Osteoblast (primary cell): ENCODE data around the gene CAMTA1. TPM values are rescaled to one million over a fixed set of nuclear protein-coding genes. Genes with fewer than 3 reads are reported as not detected.

Experiments
- DNase-seq: peaks from one replicate; pipeline ENCODE4 v3.0.0; 2011; ENCODE audit warnings: low spot score, mixed read lengths; ENCODE audit not compliant: insufficient read length; ENCODE audit errors: missing footprints
- H2AFZ ChIP-seq: 2 replicates; pipeline ENCODE4 v1.6.0; 2011; ENCODE audit warnings: mild to moderate bottlenecking, low read length
- H3K27ac ChIP-seq: 2 replicates; pipeline ENCODE4 v1.5.1; 2011; ENCODE audit warnings: mild to moderate bottlenecking, low read depth, low read length, moderate library complexity
- H3K27me3 ChIP-seq: 2 replicates; pipeline ENCODE4 v1.6.0; 2012; ENCODE audit warnings: mild to moderate bottlenecking, control low read depth, inconsistent platforms, low read length, moderate library complexity; ENCODE audit not compliant: insufficient read depth
- H3K36me3 ChIP-seq: 2 replicates; pipeline ENCODE4 v1.5.1; 2011; ENCODE audit warnings: mild to moderate bottlenecking, low read length, control low read depth, moderate library complexity; ENCODE audit not compliant: insufficient read depth
- H3K4me1 ChIP-seq: 2 replicates; pipeline ENCODE4 v1.5.1; 2011; ENCODE audit warnings: mild to moderate bottlenecking, low read length, control low read depth, moderate library complexity; ENCODE audit not compliant: insufficient read depth
- H3K4me2 ChIP-seq: 2 replicates; pipeline ENCODE4 v1.6.0; 2011; ENCODE audit warnings: mild to moderate bottlenecking, low read length; ENCODE audit not compliant: insufficient read depth
- H3K4me3 ChIP-seq: fragments of 200-600 bp; sonication (generic); 3 replicates; pipeline ENCODE4 v1.5.1; 2012; ENCODE audit warnings: mild to moderate bottlenecking, low read length, inconsistent platforms; ENCODE audit not compliant: insufficient read depth
- H3K79me2 ChIP-seq: 2 replicates; pipeline ENCODE4 v1.6.0; 2012; ENCODE audit warnings: mild to moderate bottlenecking, low read length, control low read depth, inconsistent platforms; ENCODE audit not compliant: insufficient read depth
- H3K9me3 ChIP-seq: 2 replicates; pipeline ENCODE4 v1.5.1; 2011; ENCODE audit warnings: low read depth, low read length, control low read depth
- H4K20me1 ChIP-seq: 2 replicates; pipeline ENCODE4 v1.6.0; 2012; ENCODE audit warnings: mild to moderate bottlenecking, low read length, control low read depth; ENCODE audit not compliant: insufficient read depth
- total RNA-seq: library from RNA; depleted of rRNA; stranded (reverse); fragments of >200 nt; gene quantifications from 2 replicates; pipeline ENCODE4 v1.2.3, GENCODE V29; 2012
- TF ChIP-seq, protein P1 (sequence below): IDR thresholded peaks from 2 replicates; pipeline ENCODE4 v1.5.1; 2011; ENCODE audit warnings: mild to moderate bottlenecking, low read depth, low read length, moderate library complexity; ENCODE audit errors: extremely low read depth

Gene CAMTA1
- total RNA-seq, 1 donor = 47.4 TPM

GRCh38 chr1:7042322-7043190 is 257.3 kb downstream of the CAMTA1 start:
- H3K4me3 ChIP-seq = no peak overlapping the region
- no peak overlapping the region for H3K27ac ChIP-seq
- no peak overlapping the region for H2AFZ ChIP-seq
- TF ChIP-seq, protein P1, sequence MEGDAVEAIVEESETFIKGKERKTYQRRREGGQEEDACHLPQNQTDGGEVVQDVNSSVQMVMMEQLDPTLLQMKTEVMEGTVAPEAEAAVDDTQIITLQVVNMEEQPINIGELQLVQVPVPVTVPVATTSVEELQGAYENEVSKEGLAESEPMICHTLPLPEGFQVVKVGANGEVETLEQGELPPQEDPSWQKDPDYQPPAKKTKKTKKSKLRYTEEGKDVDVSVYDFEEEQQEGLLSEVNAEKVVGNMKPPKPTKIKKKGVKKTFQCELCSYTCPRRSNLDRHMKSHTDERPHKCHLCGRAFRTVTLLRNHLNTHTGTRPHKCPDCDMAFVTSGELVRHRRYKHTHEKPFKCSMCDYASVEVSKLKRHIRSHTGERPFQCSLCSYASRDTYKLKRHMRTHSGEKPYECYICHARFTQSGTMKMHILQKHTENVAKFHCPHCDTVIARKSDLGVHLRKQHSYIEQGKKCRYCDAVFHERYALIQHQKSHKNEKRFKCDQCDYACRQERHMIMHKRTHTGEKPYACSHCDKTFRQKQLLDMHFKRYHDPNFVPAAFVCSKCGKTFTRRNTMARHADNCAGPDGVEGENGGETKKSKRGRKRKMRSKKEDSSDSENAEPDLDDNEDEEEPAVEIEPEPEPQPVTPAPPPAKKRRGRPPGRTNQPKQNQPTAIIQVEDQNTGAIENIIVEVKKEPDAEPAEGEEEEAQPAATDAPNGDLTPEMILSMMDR = peak; percentile 64
- peak; percentile 94 for DNase-seq
- no peaks in the 10 kb centered on the region for H3K79me2 ChIP-seq
- no peaks in the 10 kb centered on the region for H3K4me1 ChIP-seq
- H3K4me2 ChIP-seq = no peak overlapping the region
- no peaks in the 10 kb centered on the region for H3K27me3 ChIP-seq
- no peaks in the 10 kb centered on the region for H3K9me3 ChIP-seq
- H4K20me1 ChIP-seq = no peaks in the 10 kb centered on the region
- H3K36me3 ChIP-seq = no peaks in the 10 kb centered on the region

- TF ChIP-seq, protein P1 = no peak
- Histone ChIP-seq H3K4me1 (no peaks in the 10 kb centered on the region), H3K4me3 (no peak overlapping the region), H4K20me1 (no peaks in the 10 kb centered on the region), H3K27me3 (no peaks in the 10 kb centered on the region), H3K4me2 (no peak overlapping the region), H3K79me2 (no peaks in the 10 kb centered on the region), H3K27ac (no peak overlapping the region), H2AFZ (no peak overlapping the region), H3K9me3 (no peaks in the 10 kb centered on the region), H3K36me3 (no peaks in the 10 kb centered on the region)
- DNase-seq = peak; percentile 70
Measured at GRCh38 chr1:7043191-7043549, 257.9 kb downstream of the CAMTA1 start.

DNA sequence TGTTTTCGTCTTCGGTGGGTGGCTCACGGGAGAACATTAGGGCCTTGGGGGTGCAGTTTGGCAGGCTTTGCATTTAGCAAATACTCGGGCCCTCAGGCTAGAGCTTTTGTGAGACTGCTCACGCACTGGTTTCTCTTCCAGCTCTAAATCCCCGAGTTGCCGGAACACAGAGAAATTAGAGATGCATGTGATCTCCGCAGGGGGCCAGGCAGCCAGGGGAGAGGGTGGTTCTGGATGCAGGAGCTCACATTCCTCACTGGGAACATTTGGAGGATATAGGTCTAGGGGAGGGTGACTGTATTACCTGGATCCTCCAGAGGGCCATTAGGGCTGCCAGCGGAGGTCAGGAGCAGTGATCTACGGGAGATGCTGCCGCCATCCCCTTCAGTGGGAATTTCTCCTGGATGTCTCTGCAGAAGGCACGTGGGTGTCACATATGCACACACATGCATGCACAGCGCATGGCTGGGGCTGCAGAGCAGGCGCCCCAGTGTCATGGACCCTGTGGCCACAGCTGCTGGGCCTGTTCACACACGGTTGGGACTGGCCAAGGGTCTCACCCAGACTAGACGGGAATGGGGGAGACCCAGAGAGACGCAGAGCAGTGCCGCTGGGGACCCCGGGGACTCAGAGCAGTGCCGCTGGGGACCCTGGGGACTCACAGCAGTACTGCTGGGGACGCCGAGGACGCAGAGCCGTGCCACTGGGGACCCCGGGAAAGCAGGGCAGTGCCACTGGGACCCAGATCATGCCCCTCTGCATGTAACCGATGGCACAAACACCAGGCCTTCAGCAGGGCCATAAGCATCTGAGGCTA is 258.7 kb downstream of the CAMTA1 start:
- Histone ChIP-seq H3K27me3 (no peaks in the 10 kb centered on the region), H4K20me1 (no peaks in the 10 kb centered on the region), H2AFZ (no peak overlapping the region), H3K36me3 (no peaks in the 10 kb centered on the region), H3K4me1 (no peaks in the 10 kb centered on the region), H3K79me2 (no peaks in the 10 kb centered on the region), H3K9me3 (no peaks in the 10 kb centered on the region), H3K27ac (no peak overlapping the region), H3K4me2 (no peak overlapping the region), H3K4me3 (no peak overlapping the region)
- DNase-seq = peak; percentile 37
- TF ChIP-seq, protein P1 = no peak

DNA sequence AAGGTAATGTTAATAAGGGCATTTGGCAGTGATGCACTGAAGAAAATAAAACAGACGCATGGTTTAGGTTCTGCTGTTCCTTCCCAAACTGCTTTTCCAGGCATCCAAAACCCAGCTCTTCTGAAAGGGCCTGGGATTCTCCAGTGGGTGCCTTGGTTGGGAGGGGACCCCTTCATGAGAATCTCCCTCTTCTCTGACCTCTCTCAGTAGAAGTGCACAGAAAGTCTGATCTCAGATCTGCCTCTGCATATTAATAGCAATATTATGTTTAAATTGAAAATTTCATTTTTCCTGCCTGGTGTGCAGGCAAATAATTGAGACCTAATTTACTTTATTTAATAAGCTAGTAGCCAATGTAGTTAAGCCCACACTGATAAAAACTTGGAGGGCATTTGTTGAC is 260.6 kb downstream of the CAMTA1 start:
- H4K20me1 ChIP-seq = no peaks in the 10 kb centered on the region
- no peak overlapping the region for H3K27ac ChIP-seq
- no peak overlapping the region for H2AFZ ChIP-seq
- TF ChIP-seq, protein P1 = no peak
- H3K4me1 ChIP-seq = no peaks in the 10 kb centered on the region
- H3K36me3 ChIP-seq = no peaks in the 10 kb centered on the region
- H3K9me3 ChIP-seq = no peaks in the 10 kb centered on the region
- H3K4me3 ChIP-seq = no peak overlapping the region
- no peak overlapping the region for H3K4me2 ChIP-seq
- no peaks in the 10 kb centered on the region for H3K79me2 ChIP-seq
- peak; percentile 59 for DNase-seq
- H3K27me3 ChIP-seq = no peaks in the 10 kb centered on the region
